GM21576 (cell line): ENCODE measurements around the gene ATP2C2.

Source experiments
- ATAC-seq: cut with Tn5 transposase; IDR thresholded peaks from one replicate; pipeline ENCODE4 v1.9.1; 2021; ENCODE audit warnings: mild to moderate bottlenecking, moderate library complexity; ENCODE audit not compliant: unreplicated experiment

ATP2C2 gene

DNA sequence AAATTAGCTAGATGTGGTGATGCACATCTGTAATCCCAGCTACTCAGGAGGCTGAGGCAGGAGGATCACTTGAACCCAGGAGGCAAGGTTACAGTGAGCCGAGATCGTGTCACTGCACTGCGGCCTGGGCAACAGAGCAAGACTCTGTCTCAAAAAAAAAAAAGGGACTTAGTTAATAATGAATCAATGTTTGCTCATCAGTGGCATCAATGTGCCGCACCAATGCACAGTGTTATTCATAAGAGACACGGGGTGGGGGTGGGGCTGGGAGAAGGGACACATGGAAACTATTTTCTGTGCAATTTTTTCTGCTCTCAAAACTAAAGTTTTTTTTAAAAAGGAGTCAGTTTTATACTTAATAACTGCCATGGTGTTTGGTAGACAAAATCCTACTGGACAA, 6.8 kb upstream of the ATP2C2 start:
- no peak for ATAC-seq

DNA sequence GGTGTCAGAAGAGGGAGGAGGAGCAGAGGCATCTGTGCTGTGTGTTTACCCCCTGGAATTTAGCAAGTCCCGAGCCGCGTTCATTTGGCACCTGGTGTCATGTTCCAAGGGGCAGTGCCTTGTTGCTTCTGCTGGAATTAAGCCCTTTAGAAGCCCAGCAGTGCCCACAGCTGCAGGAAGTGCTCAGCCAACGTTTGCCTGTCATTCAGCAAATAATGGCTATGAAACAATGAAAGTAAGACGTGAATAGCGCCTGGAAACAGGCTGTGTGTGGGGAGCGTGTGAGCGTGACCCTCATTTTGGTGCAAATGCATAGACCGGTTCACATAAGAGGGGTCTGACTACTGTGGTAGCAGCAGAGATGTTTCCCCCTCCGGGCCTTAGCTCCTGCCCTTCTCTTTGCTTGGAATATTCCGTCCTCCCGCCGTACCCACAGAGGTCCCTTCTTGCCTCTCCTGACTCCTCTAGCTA, 5.8 kb upstream of the ATP2C2 start:
- ATAC-seq, result no peak

DNA sequence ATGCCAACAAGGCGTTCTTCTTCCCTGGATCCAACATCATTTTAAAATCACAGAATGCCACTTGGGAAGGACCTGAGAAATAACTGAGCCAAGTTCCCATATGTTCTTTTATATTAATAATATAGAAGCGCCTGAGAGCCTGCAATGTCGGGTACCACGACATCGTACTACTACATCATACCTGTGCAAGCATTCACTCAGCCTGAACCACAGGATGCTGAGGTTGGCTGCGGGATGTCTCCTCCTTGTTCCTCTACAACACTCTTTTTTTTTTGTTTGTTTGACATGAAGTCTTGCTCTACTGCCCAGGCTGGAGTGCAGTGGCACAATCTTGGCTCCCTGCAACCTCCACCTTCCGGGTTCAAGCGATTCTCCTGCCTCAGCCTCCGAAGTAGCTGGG, 2.1 kb upstream of the ATP2C2 start:
- ATAC-seq, result no peak

DNA sequence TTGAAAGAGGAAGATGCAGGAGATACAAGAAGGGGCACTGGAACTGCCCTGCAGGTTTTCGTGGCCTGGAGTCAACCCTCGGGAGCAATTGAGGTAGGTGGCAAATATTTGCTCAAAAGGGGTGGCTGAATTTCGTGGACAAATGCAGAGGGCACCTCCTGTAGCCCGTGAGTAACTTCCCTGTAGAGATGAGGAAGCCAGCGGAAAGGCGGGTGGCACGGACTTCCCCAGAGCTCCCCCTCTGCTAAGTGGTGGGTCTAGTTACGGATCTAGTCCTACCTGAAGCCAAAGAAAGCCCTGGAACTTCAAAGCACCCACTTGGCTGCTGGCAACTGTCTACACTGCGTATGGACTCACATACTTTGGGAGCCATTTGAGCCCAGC, 1.0 kb upstream of the ATP2C2 start:
- ATAC-seq, result no peak

DNA sequence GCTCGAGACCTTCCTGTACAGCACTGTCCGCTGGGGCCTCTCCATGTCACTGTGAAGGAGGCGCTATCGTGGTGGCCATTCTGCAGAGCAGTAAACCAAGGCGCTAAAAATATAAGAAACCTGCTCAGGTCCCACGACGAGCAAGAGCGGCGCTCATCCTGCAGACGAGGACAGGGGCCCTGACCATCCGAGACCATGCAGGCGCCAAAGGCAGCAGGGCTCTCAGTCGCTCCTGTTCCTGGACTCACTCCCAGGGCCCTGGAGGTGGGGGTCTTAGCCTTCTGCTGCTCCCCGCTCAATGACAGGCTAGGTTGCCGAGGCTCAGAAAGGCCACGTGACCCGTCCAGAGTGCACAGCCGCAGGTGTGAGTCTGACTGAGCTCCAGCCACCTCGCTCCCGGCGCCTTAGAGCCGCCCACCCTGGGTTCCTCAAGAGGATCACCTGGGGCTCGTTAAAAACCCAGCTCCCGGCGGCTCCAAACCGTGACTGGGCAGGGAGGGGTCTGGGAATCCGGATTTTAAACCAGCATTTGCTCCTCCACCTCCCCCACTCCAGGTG, 509 bp upstream of the ATP2C2 start:
- no peak for ATAC-seq

DNA sequence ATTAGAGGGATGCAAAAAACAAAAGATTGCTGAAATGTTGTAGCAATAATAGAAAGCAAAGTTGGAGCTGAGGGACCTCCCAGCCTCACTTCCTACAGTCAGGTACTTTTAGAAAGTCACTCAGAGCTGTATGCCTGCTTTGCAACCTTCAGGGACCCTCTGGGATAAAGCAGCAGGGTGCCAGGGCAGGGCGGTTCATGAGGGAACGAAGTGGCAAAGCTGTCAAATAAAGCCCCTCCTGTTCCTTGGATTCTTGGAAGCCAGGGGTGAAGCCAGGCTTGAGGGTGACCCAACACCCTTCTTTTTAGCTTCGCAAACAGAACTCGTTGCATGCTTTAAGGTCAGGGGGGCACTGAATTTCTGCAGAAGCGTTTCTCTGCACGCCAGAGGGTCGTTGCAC, 767 bp downstream of the ATP2C2 start:
- no peak for ATAC-seq

DNA sequence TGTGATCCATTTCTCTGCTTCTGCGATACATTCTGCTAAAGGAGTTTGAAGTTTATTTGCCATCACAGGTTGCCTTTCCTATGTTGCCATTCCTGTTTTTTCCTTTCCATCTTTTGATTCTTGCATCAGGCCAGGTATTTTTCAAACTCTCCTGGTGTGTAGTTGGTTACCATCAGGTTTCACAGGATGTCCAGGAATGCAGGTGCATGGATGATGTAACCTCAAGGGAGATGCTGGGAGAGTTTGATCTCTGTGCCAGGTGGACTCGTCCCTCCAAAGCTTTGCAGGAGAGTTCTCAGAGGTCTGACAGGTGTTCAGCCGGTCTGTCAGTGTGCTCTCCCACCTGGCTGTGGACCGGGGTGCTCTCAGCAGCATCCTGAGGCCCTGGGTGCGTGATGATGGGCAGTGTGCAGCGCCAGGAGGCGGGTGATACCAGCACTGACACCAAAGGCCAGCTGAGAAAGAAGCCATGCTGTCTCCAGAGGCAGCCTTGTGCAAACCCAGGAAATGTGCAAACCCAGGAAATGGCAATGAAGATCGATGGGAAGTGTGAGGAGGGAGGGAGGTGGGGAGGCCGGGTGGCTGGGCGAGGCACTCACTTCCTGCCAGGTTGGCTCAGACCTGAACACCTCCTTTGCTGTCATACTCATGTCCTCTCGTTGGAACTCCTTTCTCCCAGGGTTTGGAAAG, 1.7 kb downstream of the ATP2C2 start:
- ATAC-seq, result no peak

DNA sequence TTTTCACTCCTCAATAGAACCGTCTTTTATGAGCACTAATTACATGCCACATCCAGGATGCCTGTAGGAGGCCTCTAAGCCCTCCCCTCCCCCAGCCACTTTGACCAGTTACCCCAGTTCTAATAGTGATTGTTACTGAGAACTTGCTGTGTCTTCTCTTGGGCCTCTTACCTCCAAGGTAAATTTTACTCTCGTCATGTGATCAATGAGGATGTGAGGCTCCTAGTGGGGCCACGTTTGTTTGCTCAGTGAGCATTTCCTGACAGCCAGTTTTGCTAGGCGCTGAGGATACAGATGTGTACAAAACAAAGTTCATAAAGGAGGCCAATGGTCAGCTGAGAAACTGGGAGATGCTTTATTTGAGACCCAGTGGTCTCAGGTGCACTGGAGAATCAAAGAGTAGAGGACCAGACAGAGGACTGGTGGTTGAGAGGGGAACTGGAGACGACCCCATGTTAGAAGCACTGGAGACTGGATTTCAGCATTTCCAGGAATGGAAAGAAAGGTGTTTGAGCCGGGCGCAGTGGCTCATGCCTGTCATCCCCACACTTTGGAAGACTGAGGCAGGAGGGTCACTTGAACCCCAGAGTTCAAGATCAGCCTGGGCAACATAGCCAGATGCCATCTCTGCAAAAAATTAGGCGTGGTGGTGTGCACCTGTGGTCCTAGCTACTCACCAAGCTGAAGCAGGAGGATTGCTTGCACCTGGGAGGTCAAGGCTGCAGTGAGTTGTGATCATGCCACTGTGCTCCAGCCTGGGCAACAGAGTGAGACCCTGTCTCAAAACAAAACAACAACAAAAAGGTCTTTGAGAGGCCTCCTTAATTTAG, 2.6 kb downstream of the ATP2C2 start:
- ATAC-seq, result no peak

DNA sequence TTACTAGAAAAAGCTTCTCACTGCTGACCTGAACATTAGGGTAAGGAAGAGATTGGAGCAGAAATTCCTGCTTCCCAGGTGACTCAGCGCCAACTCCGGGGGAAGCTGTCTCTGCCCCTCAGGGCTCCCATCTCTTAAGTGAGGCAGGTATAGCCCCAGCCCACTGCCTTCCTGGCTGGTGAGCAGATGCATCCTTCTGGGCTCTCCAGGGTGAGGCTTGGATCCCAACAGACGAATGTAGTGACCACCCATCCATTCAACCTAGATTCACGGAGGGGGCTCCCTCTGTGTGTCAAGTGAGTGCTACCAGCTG, 3.2 kb downstream of the ATP2C2 start:
- no peak for ATAC-seq

DNA sequence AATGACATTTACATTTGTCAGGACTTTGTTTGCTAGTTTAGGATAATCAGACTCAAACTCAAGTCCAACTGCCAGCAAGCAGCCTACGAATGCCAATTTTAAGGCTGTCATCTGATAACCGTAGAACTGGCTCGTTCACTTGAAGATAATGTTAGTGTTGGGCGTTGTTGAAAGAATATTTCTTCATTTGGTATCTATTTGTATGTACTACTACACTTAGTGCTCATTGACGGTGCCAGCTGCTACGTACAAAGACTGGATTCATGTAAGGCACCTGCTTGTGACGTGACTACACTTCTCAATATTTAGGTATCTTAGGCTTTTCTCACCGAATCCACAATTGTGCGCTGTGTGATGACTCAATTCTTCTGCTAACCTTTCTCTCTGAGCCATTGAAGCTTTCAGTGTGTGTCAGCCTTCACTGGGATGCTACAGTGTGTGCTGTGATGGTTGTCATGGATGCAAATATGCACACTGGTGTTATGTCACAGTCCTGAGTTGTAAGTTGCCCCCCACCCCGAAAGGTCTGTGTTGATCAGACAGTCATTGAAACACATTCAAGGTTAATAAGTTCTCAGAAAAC, 5.7 kb downstream of the ATP2C2 start:
- no peak for ATAC-seq

DNA sequence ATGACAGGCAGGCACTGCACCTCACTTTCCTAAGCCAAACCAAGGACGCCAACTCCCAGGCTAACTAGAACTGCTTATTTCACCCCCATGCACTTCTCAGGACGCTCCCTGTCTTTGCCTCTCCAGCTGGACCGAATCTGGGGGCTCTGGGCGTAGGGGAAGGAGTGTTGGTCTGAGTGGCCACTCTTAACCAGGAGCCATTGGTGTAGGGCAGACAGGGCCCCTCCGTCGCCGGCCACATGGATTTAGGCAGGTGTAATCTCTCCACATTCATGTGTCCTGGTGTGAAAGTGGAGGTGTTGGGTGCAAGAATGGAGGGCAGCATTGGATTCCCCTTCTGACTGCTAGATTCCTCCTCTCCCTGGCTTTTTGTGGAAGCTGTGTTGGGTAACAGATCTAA, 9.8 kb downstream of the ATP2C2 start:
- ATAC-seq, result no peak

DNA sequence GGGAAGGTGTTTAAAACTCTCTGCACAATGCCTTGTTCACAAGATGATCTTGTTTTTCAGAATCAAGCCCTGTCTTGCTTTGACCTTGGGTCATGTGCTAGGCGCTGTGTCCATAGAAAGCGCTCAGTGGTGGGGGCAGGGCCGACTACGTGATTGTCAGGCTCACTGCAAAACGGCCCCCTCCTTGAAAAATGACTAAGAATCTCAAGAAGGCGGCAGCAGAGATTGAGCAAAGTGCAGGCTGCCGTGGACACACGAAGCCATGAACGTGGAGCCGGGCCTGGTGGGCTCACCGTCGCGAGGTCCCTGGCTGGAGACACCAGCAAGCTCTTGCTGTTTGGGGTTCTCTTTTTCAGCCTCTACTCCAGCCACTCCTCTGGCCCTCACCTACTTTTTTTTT, 10.2 kb downstream of the ATP2C2 start:
- no peak for ATAC-seq

DNA sequence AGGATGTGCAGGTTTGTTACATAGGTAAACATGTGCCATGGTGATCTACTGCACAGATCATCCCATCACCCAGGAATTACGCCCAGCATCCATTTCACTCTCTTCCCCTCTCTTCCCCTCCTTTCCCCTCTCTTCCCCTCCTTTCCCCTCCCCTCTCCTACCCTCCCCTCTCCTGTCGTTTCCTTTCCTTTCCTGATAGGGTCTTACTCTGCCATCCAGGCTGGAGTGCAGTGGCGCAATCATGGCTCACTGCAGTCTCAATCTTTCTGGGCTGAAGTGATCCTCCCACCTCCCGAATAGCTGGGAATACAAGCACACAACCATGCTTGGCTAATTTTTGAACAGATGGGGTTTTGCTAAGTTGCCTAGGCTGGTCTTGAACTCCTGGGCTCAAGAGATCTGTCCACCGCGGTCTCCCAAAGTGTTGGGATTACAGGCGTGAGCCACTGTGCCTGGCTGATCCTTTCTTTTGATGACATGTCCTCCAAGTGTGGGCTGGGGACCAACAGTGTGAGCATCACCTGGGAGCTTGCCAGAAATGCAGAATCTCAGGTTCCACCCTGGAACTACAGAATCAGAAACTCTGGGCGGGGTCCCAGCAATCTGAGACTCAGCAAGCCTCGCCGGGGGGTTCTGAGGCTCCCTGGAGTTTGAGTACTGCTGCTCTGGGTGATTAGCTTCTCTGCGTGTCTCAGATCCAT, 10.8 kb downstream of the ATP2C2 start:
- ATAC-seq, result no peak

DNA sequence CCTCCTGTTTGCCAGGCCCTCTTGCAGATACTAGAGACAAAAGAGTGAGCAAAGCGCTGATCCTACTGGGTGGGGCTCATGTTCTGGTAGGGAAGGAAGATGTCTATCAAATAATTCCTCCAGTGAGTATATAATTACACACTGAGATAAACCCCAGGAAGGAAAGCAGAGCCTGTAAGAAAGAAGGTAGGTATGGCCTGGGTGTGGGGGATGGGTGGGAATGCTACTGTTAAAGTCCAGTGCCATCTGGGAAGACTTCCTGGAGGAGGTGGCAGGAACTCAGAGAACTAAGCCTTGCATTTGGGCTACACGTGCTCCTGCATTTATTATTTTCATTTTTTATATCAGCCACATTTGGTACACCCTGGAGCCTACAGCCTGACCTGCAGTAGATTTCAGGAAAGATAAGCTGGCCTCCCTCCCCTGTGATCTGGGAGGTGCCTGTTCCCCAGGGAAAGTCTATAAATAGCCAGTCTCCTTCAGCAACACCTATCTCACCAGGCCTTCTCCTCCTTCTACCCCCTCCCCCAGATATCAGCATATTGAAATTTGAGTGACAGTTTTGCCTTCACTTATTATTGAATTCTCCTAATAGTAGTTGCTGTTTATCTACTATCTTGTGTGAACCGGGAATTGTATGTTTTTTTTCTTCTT, 11.5 kb downstream of the ATP2C2 start:
- no peak for ATAC-seq

DNA sequence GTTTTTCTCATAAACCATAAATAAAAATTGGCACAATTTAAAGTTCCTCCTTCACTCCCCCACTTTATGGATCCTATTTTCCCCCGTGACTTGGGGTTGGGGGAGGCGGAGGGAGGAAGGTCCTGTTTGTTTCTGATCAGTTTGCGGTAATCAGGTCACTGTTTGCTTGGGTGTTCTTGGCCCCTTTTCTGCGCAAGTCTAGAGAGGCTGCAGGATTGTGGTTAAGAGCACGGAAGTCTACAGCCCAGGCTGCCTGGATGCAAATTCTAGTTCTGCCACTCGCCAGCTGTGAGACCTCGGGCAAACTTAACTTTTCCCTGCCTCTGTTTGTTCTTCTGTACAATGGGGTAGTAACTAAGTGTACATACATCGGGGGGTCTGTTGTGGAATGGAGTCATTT, 12.1 kb downstream of the ATP2C2 start:
- ATAC-seq, result no peak

DNA sequence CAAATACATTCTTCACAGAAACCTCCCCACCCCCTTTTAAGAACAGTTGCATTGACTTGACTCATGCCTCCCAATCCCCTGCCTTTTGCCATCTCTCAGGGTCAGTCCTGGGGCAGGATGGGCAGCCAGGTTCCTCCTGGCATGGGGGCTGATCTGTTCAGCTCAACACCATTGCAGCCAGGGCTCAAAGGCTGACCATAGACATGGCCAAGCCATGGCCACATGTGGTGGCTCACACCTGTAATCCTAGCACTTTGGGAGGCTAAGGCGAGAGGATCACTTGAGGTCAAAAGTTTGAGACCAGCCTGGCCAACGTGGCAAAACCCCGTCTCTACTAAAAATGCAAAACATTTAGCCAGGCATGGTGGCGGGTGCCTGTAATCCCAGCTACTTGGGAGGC, 14.1 kb downstream of the ATP2C2 start:
- no peak for ATAC-seq

DNA sequence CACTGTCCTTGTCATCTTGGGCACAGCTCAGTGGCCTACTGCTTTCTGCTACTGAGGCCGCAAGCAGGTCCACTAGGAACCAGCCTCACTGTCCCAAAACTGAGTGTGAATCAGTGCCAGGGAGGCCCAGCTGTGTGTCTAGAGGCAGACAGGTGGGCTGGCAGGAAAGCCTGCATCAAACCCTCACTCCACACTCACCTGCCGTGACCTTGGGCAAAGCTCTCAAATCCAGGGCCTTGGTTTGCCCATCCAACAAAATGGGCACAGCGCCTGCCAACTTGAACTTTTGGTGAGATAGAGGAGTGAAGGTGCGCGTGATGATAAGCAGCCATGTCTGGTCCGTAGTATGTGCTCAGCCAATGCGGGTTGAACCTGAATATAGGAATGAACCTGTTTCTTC, 14.8 kb downstream of the ATP2C2 start:
- ATAC-seq, result no peak

DNA sequence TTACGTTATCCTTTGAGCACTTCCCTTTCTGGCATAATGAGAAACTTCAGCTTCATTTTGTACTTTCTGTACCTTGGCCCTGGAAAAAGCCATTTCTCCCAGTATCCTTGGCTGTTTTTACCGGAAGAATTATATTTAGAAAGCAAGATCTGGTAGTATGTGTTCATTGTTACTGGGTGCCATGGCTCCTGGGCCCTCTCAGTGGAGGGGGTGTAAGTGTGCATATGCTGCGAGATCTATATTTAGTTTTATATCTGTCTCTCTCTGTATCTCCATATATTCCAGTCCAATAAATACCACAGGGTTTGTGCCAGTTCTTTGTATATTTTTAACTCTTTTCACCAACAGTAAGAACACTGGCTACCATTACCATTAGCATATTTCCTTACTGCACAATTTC, 17.7 kb downstream of the ATP2C2 start:
- no peak for ATAC-seq

DNA sequence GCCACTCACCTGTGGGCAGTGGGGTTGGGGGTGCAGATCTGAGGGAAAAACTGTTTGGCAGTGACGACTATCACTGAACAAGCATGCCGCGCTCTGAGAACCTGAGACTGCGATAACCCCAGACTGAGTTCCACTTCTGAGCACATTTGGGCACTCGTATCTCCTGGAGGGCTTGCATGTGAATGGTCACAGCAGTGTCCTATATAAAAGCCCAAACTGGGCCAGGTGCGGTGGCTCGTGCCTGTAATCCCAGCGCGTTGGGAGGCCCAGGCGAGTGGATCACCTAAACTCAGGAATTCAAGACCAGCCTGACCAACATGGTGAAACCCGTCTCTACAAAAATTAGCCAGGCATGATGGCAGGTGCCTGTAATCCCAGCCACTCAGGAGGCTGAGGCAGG, 18.7 kb downstream of the ATP2C2 start:
- no peak for ATAC-seq

DNA sequence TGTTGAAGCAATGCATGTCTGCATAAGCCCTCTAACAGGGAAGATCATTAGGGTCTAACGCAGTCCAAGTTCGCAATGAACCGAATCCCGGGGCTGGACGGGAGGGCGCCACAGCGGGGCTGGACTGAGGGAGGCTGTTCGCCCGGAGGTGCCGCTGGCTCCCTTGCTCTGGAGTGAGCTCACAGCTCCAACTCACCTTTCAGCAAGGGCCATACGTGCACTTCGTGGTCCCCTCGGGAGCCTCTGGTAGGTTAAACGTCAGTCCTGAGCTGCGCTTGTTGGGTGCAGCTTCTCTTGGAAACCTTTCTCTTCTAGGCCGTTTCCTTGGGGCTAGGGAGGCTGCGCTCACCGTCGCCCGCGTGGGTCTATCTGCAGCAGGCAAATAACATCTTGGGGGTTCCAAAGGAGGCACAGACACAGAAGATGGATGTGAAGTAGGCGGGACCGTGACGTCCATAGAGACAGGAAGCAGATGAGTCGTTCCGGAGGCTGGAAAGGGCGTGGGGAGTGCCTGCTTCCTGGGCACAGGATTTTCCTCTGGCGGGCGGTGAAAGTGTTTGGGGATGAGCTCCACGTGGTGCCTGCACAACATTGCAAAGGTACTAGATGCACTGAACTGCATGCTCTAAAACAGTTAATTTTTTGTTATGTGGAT, 21.9 kb downstream of the ATP2C2 start:
- no peak for ATAC-seq
